Muscle of leg (tissue), 11 donors: ENCODE results near the gene ZDHHC5. TPM values are rescaled to one million over a fixed set of nuclear protein-coding genes. Genes with fewer than 3 reads are reported as not detected.

Experiments used
- DNase-seq: peaks from one replicate; pipeline ENCODE4 v3.0.0; 2013
- H3K27ac ChIP-seq: one replicate; pipeline ENCODE4 v1.5.1; 2013; ENCODE audit warnings: mild to moderate bottlenecking, low read length, control low read depth
- H3K27me3 ChIP-seq: one replicate; pipeline ENCODE4 v1.6.1; 2013; ENCODE audit warnings: low read length; ENCODE audit not compliant: control insufficient read depth, insufficient read depth
- H3K36me3 ChIP-seq: one replicate; pipeline ENCODE4 v1.6.1; 2013; ENCODE audit warnings: low read length; ENCODE audit not compliant: control insufficient read depth, insufficient read depth
- H3K4me1 ChIP-seq: one replicate; pipeline ENCODE4 v1.6.1; 2013; ENCODE audit warnings: low read length; ENCODE audit not compliant: control insufficient read depth, insufficient read depth
- H3K4me3 ChIP-seq: one replicate; pipeline ENCODE4 v1.5.1; 2013; ENCODE audit warnings: low read length, control low read depth
- H3K9me3 ChIP-seq: replicated peaks from 2 replicates; pipeline ENCODE4 v1.6.1; 2013; ENCODE audit warnings: low read depth, low read length; ENCODE audit not compliant: control insufficient read depth
- WGBS: methylation state at CpG from one replicate; pipeline ENCODE4 v1.1.5; 2013; ENCODE audit warnings: missing lambda C conversion rate; ENCODE audit not compliant: insufficient coverage; 5-methylcytosine and 5-hydroxymethylcytosine counted together
- polyA plus RNA-seq, 8 donors: library from polyadenylated mRNA; unstranded; fragments of 120-200 nt; gene quantifications; one replicate each; pipeline versions ENCODE4 v1.2.1 to v1.2.3, GENCODE V29; 2013; ENCODE audit warnings: inconsistent platforms in 1 of 8, low replicate concordance in 1 of 8; ENCODE audit not compliant: insufficient read length in 8 of 8, insufficient read depth in 1 of 8
- total RNA-seq: library from RNA; stranded (reverse); fragments of 120-200 nt; gene quantifications from one replicate; pipeline ENCODE4 v1.2.4, GENCODE V29; 2013

The ZDHHC5 gene
- total and polyA plus RNA-seq, 9 donors = 13.5 to 40.3 (median 31.7) TPM

DNA sequence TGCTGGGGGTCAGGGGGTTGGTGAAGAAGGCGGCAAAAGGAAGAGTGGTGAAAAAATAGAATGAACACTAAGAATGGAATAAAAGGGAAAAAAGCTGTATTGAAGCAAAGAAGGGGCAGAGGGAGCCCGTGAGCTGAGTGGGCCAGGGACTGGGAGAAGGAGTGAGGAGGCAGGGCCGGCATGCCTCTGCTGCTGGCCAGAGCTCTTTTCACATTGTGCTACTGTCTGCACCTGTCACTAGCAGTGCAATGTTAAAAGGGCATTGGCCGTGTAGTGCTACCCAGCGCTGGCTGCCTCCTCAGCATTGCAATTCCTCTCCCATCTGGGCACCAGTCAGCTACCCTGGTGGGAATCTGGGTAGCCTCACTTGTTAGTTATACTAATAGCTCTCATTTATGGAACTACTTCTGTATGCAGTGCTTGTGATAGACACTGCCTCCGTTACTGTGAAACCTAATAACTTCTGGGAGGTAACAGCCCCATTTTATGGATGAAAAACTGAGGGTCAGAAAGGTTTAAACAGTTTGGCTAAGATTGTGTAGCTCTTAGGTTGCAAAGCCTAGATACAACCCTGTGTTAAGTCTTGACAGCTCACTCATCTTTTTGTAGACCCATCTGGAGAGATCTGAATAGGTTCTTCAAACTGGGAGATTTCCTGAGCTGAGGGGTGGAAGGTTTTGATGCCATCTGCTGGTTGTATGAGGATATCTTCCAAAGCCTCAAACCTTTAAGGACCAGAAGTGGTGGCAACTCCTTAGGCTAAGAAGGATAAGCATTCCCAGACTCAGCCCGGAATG, 26.7 kb upstream of the ZDHHC5 start:
- Histone ChIP-seq H3K27me3 (peaks cover 3% of the 10 kb centered on the region), H3K4me1 (peaks cover 64% of the 10 kb centered on the region), H3K4me3 (no peak overlapping the region), H3K36me3 (peaks cover 15% of the 10 kb centered on the region), H3K9me3 (no peaks in the 10 kb centered on the region), H3K27ac (peak overlapping the region; percentile 96)
- peak; percentile 72 for DNase-seq
- 31% methylated on average over 3 of the region's 7 CpGs for WGBS

GRCh38 chr11:57643802-57644201, 24.1 kb upstream of the ZDHHC5 start:
- 61% methylated on average over 3 of the region's 3 CpGs for WGBS
- Histone ChIP-seq H3K4me3 (no peak overlapping the region), H3K36me3 (peaks cover 15% of the 10 kb centered on the region), H3K4me1 (peaks cover 80% of the 10 kb centered on the region), H3K27me3 (peaks cover 29% of the 10 kb centered on the region), H3K9me3 (no peaks in the 10 kb centered on the region), H3K27ac (no peak overlapping the region)
- DNase-seq = no peak

GRCh38 chr11:57644748-57645688, 22.9 kb upstream of the ZDHHC5 start:
- peak overlapping the region; percentile 74 for H3K27ac ChIP-seq
- peaks cover 39% of the 10 kb centered on the region for H3K27me3 ChIP-seq
- peaks cover 80% of the 10 kb centered on the region for H3K4me1 ChIP-seq
- H3K9me3 ChIP-seq = no peaks in the 10 kb centered on the region
- WGBS = 12% methylated on average over 7 of the region's 17 CpGs
- peaks cover 15% of the 10 kb centered on the region for H3K36me3 ChIP-seq
- DNase-seq = peak; percentile 87
- no peak overlapping the region for H3K4me3 ChIP-seq

DNA sequence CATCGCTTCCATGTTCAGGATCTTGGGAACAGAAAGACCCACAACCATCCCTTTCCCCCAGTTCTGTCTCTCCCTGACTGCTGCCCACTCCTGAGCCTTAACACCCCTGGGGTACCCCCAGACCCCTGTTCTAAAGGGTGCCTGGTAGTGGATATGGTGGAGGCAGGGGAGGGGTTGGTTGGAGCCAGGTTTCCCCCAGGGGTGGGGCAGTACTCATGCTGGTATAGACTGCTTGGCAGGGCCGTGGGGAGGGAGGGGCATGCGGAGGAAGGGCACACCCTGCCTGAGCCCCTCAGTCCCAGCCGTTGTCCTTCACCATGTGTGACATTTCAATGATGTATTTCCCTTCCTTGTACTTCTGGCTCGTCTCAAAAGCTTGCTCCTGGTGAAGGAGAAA, 22.2 kb upstream of the ZDHHC5 start:
- Histone ChIP-seq H3K4me1 (peaks cover 79% of the 10 kb centered on the region), H3K27ac (peak overlapping the region; percentile 74), H3K4me3 (no peak overlapping the region), H3K27me3 (peaks cover 40% of the 10 kb centered on the region), H3K36me3 (peaks cover 9% of the 10 kb centered on the region), H3K9me3 (no peaks in the 10 kb centered on the region)
- peak; percentile 45 for DNase-seq
- no CpG with 5 or more reads among the region's 5 CpGs for WGBS

- peak; percentile 44 for DNase-seq
- WGBS = 18% methylated on average over 7 of the region's 10 CpGs
- H3K4me3 ChIP-seq = no peak overlapping the region
Measured at GRCh38 chr11:57646194-57646798, 21.6 kb upstream of the ZDHHC5 start.

GRCh38 chr11:57646799-57647303, 21.1 kb upstream of the ZDHHC5 start:
- peaks cover 5% of the 10 kb centered on the region for H3K36me3 ChIP-seq
- 3% methylated on average over 15 of the region's 23 CpGs for WGBS
- H3K27ac ChIP-seq = no peak overlapping the region
- H3K27me3 ChIP-seq = peaks cover 43% of the 10 kb centered on the region
- H3K4me3 ChIP-seq = no peak overlapping the region
- H3K4me1 ChIP-seq = peaks cover 68% of the 10 kb centered on the region
- H3K9me3 ChIP-seq = no peaks in the 10 kb centered on the region
- no peak for DNase-seq

More at GRCh38 chr11:57646194-57646798, 21.6 kb upstream of the ZDHHC5 start:
- Histone ChIP-seq H3K36me3 (peaks cover 8% of the 10 kb centered on the region), H3K27me3 (peaks cover 40% of the 10 kb centered on the region), H3K9me3 (no peaks in the 10 kb centered on the region), H3K27ac (no peak overlapping the region), H3K4me1 (peaks cover 73% of the 10 kb centered on the region)

- 0% methylated on average over 6 of the region's 10 CpGs for WGBS
- H3K4me1 ChIP-seq = peaks cover 67% of the 10 kb centered on the region
- peak; percentile 31 for DNase-seq
- no peak overlapping the region for H3K27ac ChIP-seq
- H3K4me3 ChIP-seq = no peak overlapping the region
- peaks cover 4% of the 10 kb centered on the region for H3K36me3 ChIP-seq
- peaks cover 46% of the 10 kb centered on the region for H3K27me3 ChIP-seq
- H3K9me3 ChIP-seq = no peaks in the 10 kb centered on the region
Measured at GRCh38 chr11:57647372-57647771, 20.5 kb upstream of the ZDHHC5 start.

DNA sequence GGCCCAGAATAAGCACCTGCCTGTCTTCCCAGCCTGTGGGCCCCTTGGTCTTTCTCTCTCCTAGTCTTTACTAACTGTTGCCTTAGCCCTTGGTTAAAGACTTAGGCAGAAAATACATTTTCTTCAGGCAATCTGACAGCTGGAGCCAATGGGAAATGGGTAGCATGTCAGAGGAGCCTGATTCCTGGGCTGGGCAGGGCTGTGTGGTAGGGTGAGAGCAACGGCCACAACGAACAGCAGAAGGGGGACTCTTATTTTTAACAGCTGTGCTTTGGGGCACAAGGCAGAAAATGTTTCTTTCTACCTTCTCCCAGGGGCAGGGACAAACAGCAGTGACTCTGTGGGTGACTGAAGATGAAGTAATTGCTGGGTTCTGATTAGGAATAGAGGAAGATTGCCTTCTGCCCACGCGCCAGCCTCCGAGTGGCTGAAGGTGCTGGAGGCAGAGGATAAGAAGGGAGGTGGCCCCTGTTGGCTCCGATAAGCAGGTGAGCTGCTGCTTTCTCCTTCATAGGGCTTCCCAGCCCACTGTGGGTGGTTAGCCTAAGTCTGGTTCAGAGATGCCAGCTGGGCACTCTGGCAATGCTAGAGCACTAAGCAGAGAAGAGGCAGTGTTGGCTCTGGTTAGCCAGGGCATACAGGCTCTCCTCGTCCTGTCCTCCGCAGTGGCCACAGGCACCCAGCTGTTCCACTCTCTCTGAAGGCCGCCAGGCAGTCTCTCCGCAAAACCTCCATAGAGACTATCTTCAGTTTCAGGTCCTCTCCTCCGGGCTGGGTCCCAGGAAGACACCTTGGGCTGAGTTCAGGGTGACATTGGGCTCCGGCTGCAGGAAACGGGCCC, 19.7 kb upstream of the ZDHHC5 start:
- Histone ChIP-seq H3K27me3 (peaks cover 48% of the 10 kb centered on the region), H3K4me1 (peaks cover 67% of the 10 kb centered on the region), H3K9me3 (no peaks in the 10 kb centered on the region), H3K4me3 (no peak overlapping the region), H3K27ac (no peak overlapping the region), H3K36me3 (peaks cover 4% of the 10 kb centered on the region)
- DNase-seq = peak; percentile 43
- WGBS = under 1% methylated on average over 10 of the region's 13 CpGs
